Tibial nerve (tissue), 4 donors: Measurements from ENCODE around the gene CHST1.

Experiments
- EP300 ChIP-seq, 2 donors: sonication (generic); formaldehyde crosslinking; IDR thresholded peaks; one replicate each; pipeline ENCODE4 v1.6.1; 2017; ENCODE audit warnings: antibody characterized with exemption in 2 of 2, mild to moderate bottlenecking in 1 of 2
- TF ChIP-seq, protein P1 (sequence below), 5 experiments: fragments of 200-600 bp in 3 of 5; fragments of 450-650 bp in 2 of 5; sonication (generic) in 3 of 5; IDR thresholded peaks; one replicate each; pipeline ENCODE4 v1.5.1; 2016 to 2019; ENCODE audit warnings: antibody characterized with exemption in 5 of 5, mild to moderate bottlenecking in 3 of 5, moderate library complexity in 2 of 5

DNA sequence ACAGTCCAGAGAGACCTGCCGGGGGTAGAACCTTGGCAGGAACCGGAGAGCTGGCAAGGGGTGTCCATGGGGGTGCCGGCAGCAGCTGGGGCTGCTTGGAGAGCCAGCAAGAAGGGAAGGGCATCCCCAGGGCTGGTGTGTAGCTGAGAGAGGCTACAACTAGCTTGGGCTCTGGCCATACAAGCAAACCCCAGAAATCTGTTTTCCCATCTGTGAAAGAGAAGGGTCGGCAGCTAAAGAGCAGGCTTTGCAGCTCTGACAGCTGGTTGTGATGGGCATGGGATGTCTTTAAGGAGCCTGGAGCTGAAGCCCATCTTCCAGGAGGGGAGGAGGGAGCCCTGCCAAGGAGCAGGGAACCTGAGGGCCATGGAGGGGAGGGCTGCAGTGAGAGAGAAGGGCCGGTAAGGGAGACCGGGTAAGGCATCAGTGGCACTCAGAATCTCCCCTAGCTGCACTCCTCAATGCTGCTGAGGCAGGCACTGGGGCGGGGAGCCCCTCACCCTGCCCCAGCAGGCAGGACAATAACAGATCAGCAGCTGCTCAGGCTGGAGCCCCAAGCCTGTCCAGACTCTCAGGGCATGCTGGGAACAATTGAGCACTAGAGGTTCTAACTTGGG lies 3.9 kb downstream of the CHST1 start:
- TF ChIP-seq, protein P1, sequence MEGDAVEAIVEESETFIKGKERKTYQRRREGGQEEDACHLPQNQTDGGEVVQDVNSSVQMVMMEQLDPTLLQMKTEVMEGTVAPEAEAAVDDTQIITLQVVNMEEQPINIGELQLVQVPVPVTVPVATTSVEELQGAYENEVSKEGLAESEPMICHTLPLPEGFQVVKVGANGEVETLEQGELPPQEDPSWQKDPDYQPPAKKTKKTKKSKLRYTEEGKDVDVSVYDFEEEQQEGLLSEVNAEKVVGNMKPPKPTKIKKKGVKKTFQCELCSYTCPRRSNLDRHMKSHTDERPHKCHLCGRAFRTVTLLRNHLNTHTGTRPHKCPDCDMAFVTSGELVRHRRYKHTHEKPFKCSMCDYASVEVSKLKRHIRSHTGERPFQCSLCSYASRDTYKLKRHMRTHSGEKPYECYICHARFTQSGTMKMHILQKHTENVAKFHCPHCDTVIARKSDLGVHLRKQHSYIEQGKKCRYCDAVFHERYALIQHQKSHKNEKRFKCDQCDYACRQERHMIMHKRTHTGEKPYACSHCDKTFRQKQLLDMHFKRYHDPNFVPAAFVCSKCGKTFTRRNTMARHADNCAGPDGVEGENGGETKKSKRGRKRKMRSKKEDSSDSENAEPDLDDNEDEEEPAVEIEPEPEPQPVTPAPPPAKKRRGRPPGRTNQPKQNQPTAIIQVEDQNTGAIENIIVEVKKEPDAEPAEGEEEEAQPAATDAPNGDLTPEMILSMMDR (IDR thresholded peaks at IDR 0.05) = no peak
- TF ChIP-seq EP300 (IDR thresholded peaks at IDR 0.05) = no peak
